HFF-Myc (cell line): ENCODE data around the gene NUP98.

Experiments
- DNase-seq: peaks from one replicate; pipeline ENCODE4 v3.0.0-alpha.2; 2011; ENCODE audit warnings: low read depth; ENCODE audit errors: extremely low read depth
- H3K4me3 ChIP-seq: replicated peaks from 2 replicates; pipeline ENCODE4 v1.5.1; 2011; ENCODE audit warnings: low read depth, mild to moderate bottlenecking, control low read depth, low read length
- CTCF ChIP-seq: IDR thresholded peaks from 2 replicates; pipeline ENCODE4 v1.5.1; 2012; ENCODE audit warnings: mild to moderate bottlenecking, low read depth, low read length, control low read depth; ENCODE audit errors: missing control alignments

NUP98 gene

GRCh38 chr11:3635641-3636375 lies 161.5 kb downstream of the NUP98 start:
- DNase-seq: no peak
- no peak for TF ChIP-seq CTCF
- no peak overlapping the region for H3K4me3 ChIP-seq

DNA sequence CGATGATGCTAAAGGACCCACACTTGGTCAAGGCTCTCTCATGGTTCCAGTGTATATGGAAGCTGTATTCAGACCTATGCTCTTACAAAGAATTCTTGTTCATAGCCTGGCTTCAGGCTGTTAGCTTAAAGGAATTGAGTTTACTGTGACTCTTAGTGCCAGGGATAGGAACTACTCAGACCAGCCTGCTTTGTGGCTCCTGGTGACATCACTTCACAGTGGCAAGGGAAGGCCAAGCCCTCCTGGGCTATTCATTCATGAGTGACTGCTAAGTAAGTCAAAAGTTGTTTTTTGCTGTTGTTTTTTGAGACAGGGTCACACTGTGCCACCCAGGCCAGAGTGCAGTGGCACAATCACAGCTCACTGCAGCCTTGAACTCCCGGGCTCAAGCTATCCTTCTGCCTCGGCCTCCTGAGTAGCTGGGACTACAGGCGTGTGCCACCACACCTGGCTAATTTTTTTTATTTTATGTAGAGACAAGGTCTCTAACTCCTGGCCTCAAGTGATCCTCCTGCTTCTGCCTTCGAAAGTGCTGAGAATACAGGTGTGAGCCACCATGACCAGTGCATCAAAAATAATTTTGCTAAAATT lies 165.2 kb downstream of the NUP98 start:
- no peak overlapping the region for H3K4me3 ChIP-seq
- TF ChIP-seq CTCF: no peak
- DNase-seq: no peak

GRCh38 chr11:3631331-3631730 lies 166.0 kb downstream of the NUP98 start:
- no peak for TF ChIP-seq CTCF
- DNase-seq: no peak
- H3K4me3 ChIP-seq: no peak overlapping the region

GRCh38 chr11:3627291-3627690 lies 170.1 kb downstream of the NUP98 start:
- H3K4me3 ChIP-seq: no peak overlapping the region
- DNase-seq: no peak
- no peak for TF ChIP-seq CTCF

GRCh38 chr11:3626250-3626960 lies 170.9 kb downstream of the NUP98 start:
- DNase-seq: no peak
- TF ChIP-seq CTCF: no peak
- no peak overlapping the region for H3K4me3 ChIP-seq
